Mesenchymal stem cell (in vitro differentiated cells and primary cell): ENCODE measurements around the gene XPO6.

ENCODE experiments used
- DNase-seq: peaks from one replicate; pipeline ENCODE4 v3.0.0-alpha.2; 2013
- H2AFZ ChIP-seq: one replicate; pipeline ENCODE4 v1.6.1; 2013; ENCODE audit warnings: low read depth, mild to moderate bottlenecking, control low read depth, inconsistent platforms, low read length, moderate library complexity
- H2AK5ac ChIP-seq: 2 replicates; pipeline ENCODE4 v1.6.1; 2013; ENCODE audit warnings: low read length, moderate library complexity, mild to moderate bottlenecking, inconsistent platforms; ENCODE audit not compliant: severe bottlenecking
- H2BK120ac ChIP-seq: one replicate; pipeline ENCODE4 v1.6.1; 2013; ENCODE audit warnings: low read depth, mild to moderate bottlenecking, inconsistent platforms, low read length, moderate library complexity
- H2BK12ac ChIP-seq, 2 experiments: one replicate each; pipeline ENCODE4 v1.6.1; 2013; ENCODE audit warnings: inconsistent platforms in 2 of 2, low read length in 2 of 2, mild to moderate bottlenecking in 2 of 2, moderate library complexity in 2 of 2, control low read depth in 1 of 2
- H2BK15ac ChIP-seq: one replicate; pipeline ENCODE4 v1.6.1; 2013; ENCODE audit warnings: mild to moderate bottlenecking, low read depth, inconsistent platforms; ENCODE audit not compliant: poor library complexity, severe bottlenecking
- H2BK5ac ChIP-seq: 2 replicates; pipeline ENCODE4 v1.6.1; 2013; ENCODE audit warnings: low read depth, mild to moderate bottlenecking, low read length, control low read depth, inconsistent platforms; ENCODE audit not compliant: poor library complexity, severe bottlenecking
- H3K14ac ChIP-seq, 2 experiments: one replicate each; pipeline ENCODE4 v1.6.1; 2013; ENCODE audit warnings: inconsistent platforms in 2 of 2, low read length in 2 of 2, control low read depth in 1 of 2, mild to moderate bottlenecking in 1 of 2, moderate library complexity in 1 of 2
- H3K18ac ChIP-seq, 2 experiments: one replicate each; pipeline ENCODE4 v1.6.1; 2013; ENCODE audit warnings: inconsistent platforms in 2 of 2, low read length in 2 of 2, control low read depth in 1 of 2, low read depth in 1 of 2, mild to moderate bottlenecking in 1 of 2
- H3K23ac ChIP-seq, 2 experiments: one replicate each; pipeline ENCODE4 v1.6.1; 2013; ENCODE audit warnings: inconsistent platforms in 2 of 2, low read length in 2 of 2, mild to moderate bottlenecking in 2 of 2, moderate library complexity in 2 of 2, control low read depth in 1 of 2
- H3K27ac ChIP-seq: 2 replicates; pipeline ENCODE4 v1.5.1; 2013; ENCODE audit warnings: mild to moderate bottlenecking, moderate library complexity, low read length, control low read depth, inconsistent platforms; ENCODE audit not compliant: poor library complexity, severe bottlenecking
- H3K27me3 ChIP-seq, 2 experiments: 2 replicates each; pipeline versions ENCODE4 v1.6.1 to v1.7.0; 2013; ENCODE audit warnings: low read length in 2 of 2, mild to moderate bottlenecking in 2 of 2, moderate library complexity in 2 of 2, control low read depth in 1 of 2, inconsistent platforms in 1 of 2; ENCODE audit not compliant: control insufficient read depth in 1 of 2, insufficient read depth in 1 of 2
- H3K36me3 ChIP-seq, 2 experiments: 2 replicates each; pipeline versions ENCODE4 v1.6.1 to v1.7.0; 2013; ENCODE audit warnings: low read length in 2 of 2, control low read depth in 1 of 2, inconsistent platforms in 1 of 2, low read depth in 1 of 2, mild to moderate bottlenecking in 1 of 2; ENCODE audit not compliant: insufficient read depth in 2 of 2, control insufficient read depth in 1 of 2
- H3K4ac ChIP-seq, 2 experiments: one replicate each; pipeline ENCODE4 v1.6.1; 2013; ENCODE audit warnings: inconsistent platforms in 2 of 2, low read length in 2 of 2, mild to moderate bottlenecking in 2 of 2, moderate library complexity in 2 of 2, control low read depth in 1 of 2, low read depth in 1 of 2
- H3K4me1 ChIP-seq: 2 replicates; pipeline ENCODE4 v1.6.1; 2013; ENCODE audit warnings: low read depth, low read length, control low read depth; ENCODE audit not compliant: control insufficient read depth, insufficient read depth
- H3K4me2 ChIP-seq: 2 replicates; pipeline ENCODE4 v1.6.1; 2013; ENCODE audit warnings: low read length, mild to moderate bottlenecking, inconsistent platforms; ENCODE audit not compliant: poor library complexity, severe bottlenecking
- H3K4me3 ChIP-seq, 2 experiments: 2 replicates each; pipeline versions ENCODE4 v1.5.1 to v1.7.0; 2013; ENCODE audit warnings: low read length in 2 of 2, mild to moderate bottlenecking in 2 of 2, control low read depth in 1 of 2, low read depth in 1 of 2; ENCODE audit not compliant: insufficient read depth in 1 of 2
- H3K79me1 ChIP-seq: replicated peaks from 2 replicates; pipeline ENCODE4 v1.6.1; 2013; ENCODE audit warnings: mild to moderate bottlenecking, control low read depth, low read length, inconsistent platforms; ENCODE audit not compliant: poor library complexity, severe bottlenecking
- H3K9ac ChIP-seq: 2 replicates; pipeline ENCODE4 v1.7.0; 2013; ENCODE audit warnings: mild to moderate bottlenecking, low read length, moderate library complexity
- H3K9me3 ChIP-seq: 2 replicates; pipeline ENCODE4 v1.7.0; 2013; ENCODE audit warnings: mild to moderate bottlenecking, low read length; ENCODE audit not compliant: control insufficient read depth
- H4K8ac ChIP-seq: one replicate; pipeline ENCODE4 v1.6.1; 2013; ENCODE audit warnings: inconsistent platforms, mild to moderate bottlenecking, low read length, moderate library complexity
- H4K91ac ChIP-seq: one replicate; pipeline ENCODE4 v1.6.1; 2013; ENCODE audit warnings: mild to moderate bottlenecking, low read length, inconsistent platforms
- WGBS: methylation state at CpG from one replicate; pipeline ENCODE4 v1.1.7; 2013; ENCODE audit warnings: mixed read lengths; 5-methylcytosine and 5-hydroxymethylcytosine counted together

Gene XPO6

GRCh38 chr16:28204204-28204603 lies 7.6 kb downstream of the XPO6 start:
- no peak overlapping the region for H2AFZ ChIP-seq
- H3K4me1 ChIP-seq = peaks cover 6% of the 10 kb centered on the region
- H3K14ac ChIP-seq = no peak overlapping the region
- peaks cover 25 to 76% of the 10 kb centered on the region in 2 experiments for H3K36me3 ChIP-seq
- peaks cover 13% of the 10 kb centered on the region for H3K79me1 ChIP-seq
- H2BK5ac ChIP-seq = no peak overlapping the region
- H3K4ac ChIP-seq = no peak overlapping the region
- H3K9ac ChIP-seq = no peak overlapping the region
- no peak overlapping the region for H3K4me2 ChIP-seq
- no peak overlapping the region for H2BK12ac ChIP-seq
- no peak overlapping the region for H3K23ac ChIP-seq
- WGBS = 96% methylated on average over 4 of the region's 4 CpGs
- H3K27me3 ChIP-seq = no peaks in the 10 kb centered on the region
- no peak overlapping the region for H3K4me3 ChIP-seq
- no peak overlapping the region for H2AK5ac ChIP-seq
- H4K8ac ChIP-seq = no peak overlapping the region
- no peak overlapping the region for H4K91ac ChIP-seq
- H2BK120ac ChIP-seq = no peak overlapping the region
- no peak overlapping the region for H3K18ac ChIP-seq
- no peaks in the 10 kb centered on the region for H3K9me3 ChIP-seq
- no peak for DNase-seq
- no peak overlapping the region for H2BK15ac ChIP-seq
- H3K27ac ChIP-seq = no peak overlapping the region

GRCh38 chr16:28202147-28202746 lies 9.5 kb downstream of the XPO6 start:
- Histone ChIP-seq H2BK120ac (no peak overlapping the region), H3K9ac (no peak overlapping the region), H2AK5ac (no peak overlapping the region), H3K4ac (no peak overlapping the region), H3K4me2 (no peak overlapping the region), H2BK12ac (no peak overlapping the region), H3K27ac (no peak overlapping the region), H3K9me3 (no peaks in the 10 kb centered on the region), H2AFZ (no peak overlapping the region), H3K27me3 (no peaks in the 10 kb centered on the region), H2BK15ac (no peak overlapping the region), H3K14ac (no peak overlapping the region), H4K91ac (no peak overlapping the region), H3K18ac (no peak overlapping the region), H3K36me3 (peaks cover 25 to 60% of the 10 kb centered on the region in 2 experiments), H3K79me1 (peaks cover 13% of the 10 kb centered on the region), H3K23ac (no peak overlapping the region), H3K4me3 (no peak overlapping the region), H3K4me1 (peaks cover 3% of the 10 kb centered on the region), H4K8ac (no peak overlapping the region), H2BK5ac (no peak overlapping the region)
- DNase-seq = no peak
- 90% methylated on average over 6 of the region's 6 CpGs for WGBS

GRCh38 chr16:28200661-28201060 lies 11.1 kb downstream of the XPO6 start:
- no peak overlapping the region for H4K91ac ChIP-seq
- H2AK5ac ChIP-seq = no peak overlapping the region
- H3K4me2 ChIP-seq = no peak overlapping the region
- no peak overlapping the region for H3K9ac ChIP-seq
- H3K18ac ChIP-seq = no peak overlapping the region
- H3K36me3 ChIP-seq = peaks cover 25 to 54% of the 10 kb centered on the region in 2 experiments
- H3K23ac ChIP-seq = no peak overlapping the region
- peaks cover 3% of the 10 kb centered on the region for H3K4me1 ChIP-seq
- H2BK15ac ChIP-seq = no peak overlapping the region
- WGBS = 97% methylated on average over 5 of the region's 5 CpGs
- H3K79me1 ChIP-seq = peaks cover 13% of the 10 kb centered on the region
- no peak overlapping the region for H2BK5ac ChIP-seq
- H3K9me3 ChIP-seq = no peaks in the 10 kb centered on the region
- H2BK120ac ChIP-seq = no peak overlapping the region
- H3K4me3 ChIP-seq = no peak overlapping the region
- DNase-seq = no peak
- H3K27me3 ChIP-seq = no peaks in the 10 kb centered on the region
- no peak overlapping the region for H4K8ac ChIP-seq
- no peak overlapping the region for H3K4ac ChIP-seq
- H3K27ac ChIP-seq = no peak overlapping the region
- no peak overlapping the region for H2BK12ac ChIP-seq
- H3K14ac ChIP-seq = no peak overlapping the region
- H2AFZ ChIP-seq = no peak overlapping the region

GRCh38 chr16:28196387-28196987 lies 15.3 kb downstream of the XPO6 start:
- no peak overlapping the region for H3K23ac ChIP-seq
- H2BK12ac ChIP-seq = no peak overlapping the region
- H3K36me3 ChIP-seq = peaks cover 14 to 25% of the 10 kb centered on the region in 2 experiments
- H4K91ac ChIP-seq = no peak overlapping the region
- H4K8ac ChIP-seq = no peak overlapping the region
- no peak overlapping the region for H2BK120ac ChIP-seq
- no peak overlapping the region for H2BK5ac ChIP-seq
- no peaks in the 10 kb centered on the region for H3K9me3 ChIP-seq
- H2BK15ac ChIP-seq = no peak overlapping the region
- H3K14ac ChIP-seq = no peak overlapping the region
- H3K9ac ChIP-seq = no peak overlapping the region
- no peak for DNase-seq
- H2AFZ ChIP-seq = no peak overlapping the region
- H3K4me2 ChIP-seq = no peak overlapping the region
- H3K27ac ChIP-seq = no peak overlapping the region
- H3K4ac ChIP-seq = no peak overlapping the region
- peak overlapping the region; percentile 67 for H2AK5ac ChIP-seq
- peaks cover 16% of the 10 kb centered on the region for H3K4me1 ChIP-seq
- H3K4me3 ChIP-seq = no peak overlapping the region
- H3K27me3 ChIP-seq = no peaks in the 10 kb centered on the region
- no peaks in the 10 kb centered on the region for H3K79me1 ChIP-seq
- WGBS = 93% methylated on average over 5 of the region's 5 CpGs
- H3K18ac ChIP-seq = no peak overlapping the region
